Uterus (tissue), 2 donors: ENCODE measurements around the gene CCL17.

Source experiments
- POLR2A ChIP-seq, 2 donors: fragments of 450-650 bp; IDR thresholded peaks; one replicate each; pipeline ENCODE4 v1.6.1; 2016; ENCODE audit warnings: antibody characterized with exemption in 2 of 2, mild to moderate bottlenecking in 1 of 2, moderate library complexity in 1 of 2
- TF ChIP-seq, protein P1 (sequence below), 4 experiments: fragments of 200-600 bp in 2 of 4; fragments of 450-650 bp in 2 of 4; sonication (generic) in 2 of 4; IDR thresholded peaks; one replicate each; pipeline ENCODE4 v1.5.1; 2016 to 2019; ENCODE audit warnings: antibody characterized with exemption in 4 of 4, mild to moderate bottlenecking in 2 of 4, moderate library complexity in 1 of 4

DNA sequence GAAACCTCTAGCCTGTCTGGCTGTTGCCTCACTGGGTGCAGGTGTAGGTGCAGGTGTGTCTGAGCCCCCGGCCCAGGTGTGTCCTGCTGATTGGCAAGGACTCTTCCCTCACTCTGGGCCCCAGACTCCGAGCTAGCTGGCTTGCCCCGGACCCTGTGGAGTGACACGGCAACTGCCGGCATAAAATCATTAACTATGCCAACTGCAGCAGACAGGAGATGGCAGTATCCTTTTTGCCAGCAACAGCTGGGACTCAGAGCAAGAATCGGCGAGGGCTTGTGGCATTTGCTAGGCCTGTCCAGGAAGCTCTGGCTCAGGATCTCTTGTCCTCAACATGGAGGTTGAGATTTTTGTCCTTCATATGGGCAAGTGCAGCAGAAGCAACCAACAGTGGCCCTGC is 21.8 kb downstream of the CCL17 start:
- TF ChIP-seq POLR2A (IDR thresholded peaks at IDR 0.05) = no peak
- TF ChIP-seq, protein P1, sequence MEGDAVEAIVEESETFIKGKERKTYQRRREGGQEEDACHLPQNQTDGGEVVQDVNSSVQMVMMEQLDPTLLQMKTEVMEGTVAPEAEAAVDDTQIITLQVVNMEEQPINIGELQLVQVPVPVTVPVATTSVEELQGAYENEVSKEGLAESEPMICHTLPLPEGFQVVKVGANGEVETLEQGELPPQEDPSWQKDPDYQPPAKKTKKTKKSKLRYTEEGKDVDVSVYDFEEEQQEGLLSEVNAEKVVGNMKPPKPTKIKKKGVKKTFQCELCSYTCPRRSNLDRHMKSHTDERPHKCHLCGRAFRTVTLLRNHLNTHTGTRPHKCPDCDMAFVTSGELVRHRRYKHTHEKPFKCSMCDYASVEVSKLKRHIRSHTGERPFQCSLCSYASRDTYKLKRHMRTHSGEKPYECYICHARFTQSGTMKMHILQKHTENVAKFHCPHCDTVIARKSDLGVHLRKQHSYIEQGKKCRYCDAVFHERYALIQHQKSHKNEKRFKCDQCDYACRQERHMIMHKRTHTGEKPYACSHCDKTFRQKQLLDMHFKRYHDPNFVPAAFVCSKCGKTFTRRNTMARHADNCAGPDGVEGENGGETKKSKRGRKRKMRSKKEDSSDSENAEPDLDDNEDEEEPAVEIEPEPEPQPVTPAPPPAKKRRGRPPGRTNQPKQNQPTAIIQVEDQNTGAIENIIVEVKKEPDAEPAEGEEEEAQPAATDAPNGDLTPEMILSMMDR (IDR thresholded peaks at IDR 0.05) = no peak
